GM12878 (cell line): ENCODE measurements around the gene EFNA4. TPM values are rescaled to one million over a fixed set of nuclear protein-coding genes. Genes with fewer than 3 reads are reported as not detected.

Experiments used
- ATAC-seq: fragments of 200-7000 bp; cut with Tn5 transposase; 3 replicates; pipeline ENCODE4 v1.9.1; 2020; ENCODE audit warnings: mild to moderate bottlenecking, moderate library complexity
- BruUV-seq: library from RNA; stranded (reverse); fragments of 400-500 nt; replicated peaks from 2 replicates; lab custom pipeline; 2021; lab: Mats Ljungman, UMichigan
- CTCF ChIA-PET: fragments of 300-600 bp; sonication (Branson Sonifier 250); formaldehyde crosslinking; extraction: SDS; loops from one replicate; lab custom pipeline; 2021; ENCODE audit warnings: inconsistent platforms; lab: Yijun Ruan, JAX
- POLR2A ChIA-PET: fragments of 350-600 bp; formaldehyde crosslinking; extraction: SDS; loops from one replicate; lab custom pipeline; 2021; ENCODE audit warnings: inconsistent platforms; lab: Charles Lee
- RAD21 ChIA-PET: fragments of 300-600 bp; sonication (Branson Sonifier 250); formaldehyde crosslinking; loops from one replicate; lab custom pipeline; 2023; ENCODE audit warnings: antibody characterized with exemption; ENCODE audit not compliant: unreplicated experiment; lab: Charles Lee
- SMC1A ChIA-PET: fragments of 300-600 bp; sonication (Branson Sonifier 250); formaldehyde crosslinking; loops from one replicate; lab custom pipeline; 2023; ENCODE audit not compliant: unreplicated experiment, uncharacterized antibody; lab: Charles Lee
- DNase-seq: peaks from one replicate; pipeline ENCODE4 v3.0.0-alpha.2; 2011; ENCODE audit warnings: low read depth, low spot score
- FAIRE-seq: peaks from 3 replicates; lab custom pipeline; 2011; peaks lifted over from hg19 to GRCh38; lab: Jason Lieb, UNC
- H2AFZ ChIP-seq: 2 replicates; pipeline ENCODE4 v1.6.0; 2011; ENCODE audit warnings: low read depth, low read length, control low read depth; ENCODE audit not compliant: control insufficient read depth
- H3K27ac ChIP-seq: 2 replicates; pipeline ENCODE4 v1.5.1; 2011; ENCODE audit warnings: control low read depth; ENCODE audit not compliant: control insufficient read depth, insufficient read depth
- H3K27me3 ChIP-seq, 2 experiments: replicated peaks in 1 of 2; 2 replicates each; pipeline versions ENCODE4 v1.6.0 to v1.6.1; 2011; ENCODE audit warnings: low read length in 1 of 2; ENCODE audit not compliant: control insufficient read depth in 2 of 2, insufficient read depth in 2 of 2
- H3K36me3 ChIP-seq, 2 experiments: 2 replicates each; pipeline ENCODE4 v1.5.1; 2011; ENCODE audit warnings: low read length in 1 of 2; ENCODE audit not compliant: control insufficient read depth in 2 of 2, insufficient read depth in 2 of 2
- H3K4me1 ChIP-seq: 2 replicates; pipeline ENCODE4 v1.6.1; 2011; ENCODE audit warnings: mild to moderate bottlenecking, low read length, moderate library complexity, mixed read lengths; ENCODE audit not compliant: control insufficient read depth, insufficient read depth
- H3K4me2 ChIP-seq: 2 replicates; pipeline ENCODE4 v1.6.0; 2011; ENCODE audit warnings: control low read depth; ENCODE audit not compliant: control insufficient read depth, insufficient read depth
- H3K4me3 ChIP-seq: fragments of 200-600 bp; sonication (generic); 2 replicates; pipeline ENCODE4 v1.5.1; 2016
- H3K79me2 ChIP-seq: 2 replicates; pipeline ENCODE4 v1.6.0; 2011; ENCODE audit warnings: low read length; ENCODE audit not compliant: control insufficient read depth, insufficient read depth
- H3K9ac ChIP-seq: 2 replicates; pipeline ENCODE4 v1.8.0; 2011; ENCODE audit warnings: low read length, control low read depth, mixed read lengths; ENCODE audit not compliant: control insufficient read depth, insufficient read depth
- H3K9me3 ChIP-seq: replicated peaks from 3 replicates; pipeline ENCODE4 v1.5.1; 2011; ENCODE audit warnings: mild to moderate bottlenecking, low read length; ENCODE audit not compliant: control insufficient read depth, insufficient read depth
- H4K20me1 ChIP-seq: 2 replicates; pipeline ENCODE4 v1.6.0; 2011; ENCODE audit not compliant: control insufficient read depth, insufficient read depth
- CREM ChIP-seq: IDR thresholded peaks from 2 replicates; pipeline ENCODE4 v1.6.1; 2014; ENCODE audit warnings: antibody characterized with exemption, low read depth
- FOXK2 ChIP-seq: fragments of 450-650 bp; IDR thresholded peaks from 2 replicates; pipeline ENCODE4 v1.6.1; 2017; ENCODE audit warnings: mild to moderate bottlenecking, moderate library complexity
- HCFC1 ChIP-seq: fragments of 150-350 bp; IDR thresholded peaks from 2 replicates; pipeline ENCODE4 v1.6.1; 2014; ENCODE audit warnings: low read length
- IRF5 ChIP-seq: fragments of 450-650 bp; IDR thresholded peaks from 2 replicates; pipeline ENCODE4 v1.6.1; 2017; ENCODE audit warnings: borderline replicate concordance
- LARP7 ChIP-seq: fragments of 450-650 bp; IDR thresholded peaks from 2 replicates; pipeline ENCODE4 v1.6.1; 2017; ENCODE audit warnings: mild to moderate bottlenecking
- RAD51 ChIP-seq: fragments of 450-650 bp; IDR thresholded peaks from 2 replicates; pipeline ENCODE4 v1.6.1; 2016; ENCODE audit warnings: moderate library complexity, mild to moderate bottlenecking, inconsistent platforms
- RUNX3 ChIP-seq: IDR thresholded peaks from 2 replicates; pipeline ENCODE4 v1.6.1; 2012; ENCODE audit warnings: low read length, inconsistent platforms
- ZNF24 ChIP-seq: fragments of 450-650 bp; IDR thresholded peaks from 2 replicates; pipeline ENCODE4 v1.6.1; 2017; ENCODE audit warnings: antibody characterized with exemption, mild to moderate bottlenecking
- ZSCAN29 ChIP-seq: fragments of 450-650 bp; IDR thresholded peaks from 2 replicates; pipeline ENCODE4 v1.6.1; 2017; ENCODE audit warnings: mild to moderate bottlenecking, moderate library complexity
- WGBS: methylation state at CpG from one replicate; pipeline ENCODE4 v1.1.6; 2016; ENCODE audit warnings: low lambda C conversion rate; ENCODE audit not compliant: insufficient replicate concordance, insufficient coverage; ENCODE audit errors: missing lambda C conversion rate; 5-methylcytosine and 5-hydroxymethylcytosine counted together
- in situ Hi-C: fragments of 300-500 bp; cut with MboI; formaldehyde crosslinking; loops from 9 replicates; pipeline ENCODE4 v1.14.3; 2018; ENCODE audit warnings: mixed read lengths
- intact Hi-C: fragments of 100-400 bp; cut with micrococcal nuclease; formaldehyde crosslinking; loops from one replicate; pipeline ENCODE4 v1.14.2; 2022; ENCODE audit not compliant: unreplicated experiment
- polyA plus RNA-seq, 11 experiments: library from polyadenylated mRNA; depleted of rRNA in 4 of 11; unstranded in 6 of 11; stranded (reverse) in 5 of 11; fragments of >200 nt; fragmentation: Nextera tagmentation in 4 of 11; fragmentation: Illumina TruSeq in 1 of 11; extraction: Ambion mirVana in 4 of 11; extraction: Trizol in 1 of 11; gene quantifications; 1 replicate in 1 of 11; 2 replicates in 10 of 11; pipeline versions ENCODE4 v1.2.1 to v1.2.3, GENCODE V29; 2011 to 2016; ENCODE audit warnings: inconsistent platforms in 2 of 11, missing spikeins in 2 of 11, low read depth in 1 of 11
- total RNA-seq, 4 experiments: library from RNA; depleted of rRNA in 3 of 4; stranded (reverse); fragments of >200 nt in 3 of 4; fragmentation: Illumina TruSeq in 1 of 4; extraction: Trizol in 1 of 4; gene quantifications; 2 replicates each; pipeline versions ENCODE4 v1.2.1 to v1.2.3, GENCODE V29; 2013 to 2021

EFNA4 gene
- total and polyA plus RNA-seq, 10 of the 15 experiments (the other 5 are each of a cell fraction or from before 2014, with no cell fraction given), result 0.52 to 14.1 (median 4.8) TPM

- in situ Hi-C loops (no loop called here), intact Hi-C loops (no loop called here)
- Histone ChIP-seq H2AFZ (no peak overlapping the region), H3K79me2 (no peaks in the 10 kb centered on the region), H3K9me3 (no peaks in the 10 kb centered on the region), H3K4me2 (no peak overlapping the region), H3K4me1 (no peaks in the 10 kb centered on the region), H3K4me3 (no peak overlapping the region), H3K9ac (no peak overlapping the region), H3K27me3 (no peaks in the 10 kb centered on the region), H3K27ac (no peak overlapping the region), H4K20me1 (no peaks in the 10 kb centered on the region), H3K36me3 (no peaks in the 10 kb centered on the region)
- WGBS, result 27% methylated on average over 7 of the region's 7 CpGs
- DNase-seq (no peak), ATAC-seq (no peak), FAIRE-seq (no peak)
- CTCF ChIA-PET, result interaction anchor here (1.6 kb wide), 1 partner anchor 10 kb away, joined by 5 read pairs; no protein-coding TSS in a partner anchor
- POLR2A ChIA-PET, result no interaction called here
- no TSS peak for BruUV-seq
- RAD21 ChIA-PET, result no interaction called here
- TF ChIP-seq RUNX3, result no peak
- TF ChIP-seq CREM, result no peak
- no peak for TF ChIP-seq LARP7
- TF ChIP-seq ZNF24, result no peak
- TF ChIP-seq RAD51, result no peak
- no peak for TF ChIP-seq HCFC1
- no peak for TF ChIP-seq ZSCAN29
- TF ChIP-seq FOXK2, result no peak
- no peak for TF ChIP-seq IRF5
- SMC1A ChIA-PET, result interaction anchor here (2.1 kb wide), 1 partner anchor 12 kb away, joined by 5 read pairs; no protein-coding TSS in a partner anchor
Measured at GRCh38 chr1:155105604-155106011, 42.1 kb downstream of the EFNA4 start.
